ENCODE data around the gene ARHGAP24.

DNA sequence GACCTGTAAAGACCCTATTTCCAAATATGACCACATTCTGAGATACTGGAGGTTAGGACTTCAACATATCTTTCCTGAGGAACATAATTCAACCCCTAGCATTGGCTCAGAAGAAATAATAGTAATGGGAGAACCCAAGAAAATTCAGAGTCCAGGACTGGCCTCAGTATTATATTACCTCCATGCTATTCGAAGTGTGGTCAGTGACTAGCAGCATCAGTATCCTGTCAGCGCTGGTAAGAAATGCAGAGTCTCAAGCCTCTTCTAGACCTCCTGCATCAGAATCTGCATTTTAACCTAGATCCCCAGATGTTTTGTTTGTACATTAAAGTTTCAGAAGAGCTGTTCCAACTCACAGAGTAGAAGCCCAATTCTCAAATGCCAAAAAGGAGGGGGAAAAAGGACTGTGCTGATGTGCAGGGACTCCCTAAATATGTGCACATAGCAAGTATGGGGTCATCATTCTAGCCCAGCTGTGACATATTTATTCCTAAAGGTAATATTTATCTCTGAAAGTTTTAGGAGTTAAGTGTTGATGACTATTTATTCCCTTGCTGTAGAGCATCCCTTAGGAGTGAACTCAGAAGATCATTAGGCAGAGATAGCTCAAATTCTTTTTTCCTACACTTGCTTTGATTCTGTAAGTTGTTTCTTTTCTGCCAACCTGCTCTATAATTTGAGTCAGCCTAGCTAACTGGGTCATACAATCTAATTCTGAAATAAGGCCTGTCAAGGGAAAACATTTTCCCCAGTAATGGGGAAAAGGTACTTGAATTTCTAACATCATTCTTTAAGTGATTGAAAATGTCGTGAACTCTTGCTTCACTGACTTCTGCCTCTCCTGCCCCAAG, 361.9 kb downstream of the ARHGAP24 start:
- TF ChIP-seq, protein P1, sequence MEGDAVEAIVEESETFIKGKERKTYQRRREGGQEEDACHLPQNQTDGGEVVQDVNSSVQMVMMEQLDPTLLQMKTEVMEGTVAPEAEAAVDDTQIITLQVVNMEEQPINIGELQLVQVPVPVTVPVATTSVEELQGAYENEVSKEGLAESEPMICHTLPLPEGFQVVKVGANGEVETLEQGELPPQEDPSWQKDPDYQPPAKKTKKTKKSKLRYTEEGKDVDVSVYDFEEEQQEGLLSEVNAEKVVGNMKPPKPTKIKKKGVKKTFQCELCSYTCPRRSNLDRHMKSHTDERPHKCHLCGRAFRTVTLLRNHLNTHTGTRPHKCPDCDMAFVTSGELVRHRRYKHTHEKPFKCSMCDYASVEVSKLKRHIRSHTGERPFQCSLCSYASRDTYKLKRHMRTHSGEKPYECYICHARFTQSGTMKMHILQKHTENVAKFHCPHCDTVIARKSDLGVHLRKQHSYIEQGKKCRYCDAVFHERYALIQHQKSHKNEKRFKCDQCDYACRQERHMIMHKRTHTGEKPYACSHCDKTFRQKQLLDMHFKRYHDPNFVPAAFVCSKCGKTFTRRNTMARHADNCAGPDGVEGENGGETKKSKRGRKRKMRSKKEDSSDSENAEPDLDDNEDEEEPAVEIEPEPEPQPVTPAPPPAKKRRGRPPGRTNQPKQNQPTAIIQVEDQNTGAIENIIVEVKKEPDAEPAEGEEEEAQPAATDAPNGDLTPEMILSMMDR (IDR thresholded peaks at IDR 0.05): no peak
- no peak for TF ChIP-seq POLR2A (IDR thresholded peaks at IDR 0.05)
